Upper lobe of left lung (tissue), 4 donors: ENCODE measurements around the gene BRD1.

Experiments used
- CTCF ChIP-seq, 6 experiments: fragments of 450-650 bp in 4 of 6; fragments of 200-600 bp in 2 of 6; sonication (generic) in 2 of 6; IDR thresholded peaks; one replicate each; pipeline ENCODE4 v1.5.1; 2016 to 2019; ENCODE audit warnings: antibody characterized with exemption in 6 of 6
- EP300 ChIP-seq, 4 donors: sonication (generic); formaldehyde crosslinking; IDR thresholded peaks; one replicate each; pipeline ENCODE4 v1.5.1; 2017; ENCODE audit warnings: antibody characterized with exemption in 4 of 4, control low read depth in 2 of 4
- POLR2A ChIP-seq, 4 donors: fragments of 450-650 bp; IDR thresholded peaks; one replicate each; pipeline ENCODE4 v1.5.1; 2016 to 2017; ENCODE audit warnings: antibody characterized with exemption in 4 of 4, mild to moderate bottlenecking in 2 of 4
- POLR2AphosphoS5 ChIP-seq, 2 donors: sonication (generic); formaldehyde crosslinking; IDR thresholded peaks; one replicate each; pipeline ENCODE4 v1.5.1; 2017; ENCODE audit warnings: antibody characterized with exemption in 2 of 2

- TF ChIP-seq POLR2A (IDR thresholded peaks at IDR 0.05) (no peak), CTCF (IDR thresholded peaks at IDR 0.05) (no peak), POLR2AphosphoS5 (IDR thresholded peaks at IDR 0.05) (peak; percentile 37 to 75), EP300 (IDR thresholded peaks at IDR 0.05) (peak in 2 of 4 donors; percentile 40 to 91)
These were observed 5.8 kb upstream of the BRD1 start for GRCh38 chr22:49833340-49834007.
